ENCODE results near the gene ICAM5. TPM values are rescaled to one million over a fixed set of nuclear protein-coding genes. Genes with fewer than 3 reads are reported as not detected.
A peak's percentile ranks its signal among the peaks of the same experiment; 100 is the strongest.

The ICAM5 gene
- total and polyA plus RNA-seq, 2 experiments from 2014 or later = 21.0 to 53.0 TPM

GRCh38 chr19:10295847-10296591, 6.3 kb downstream of the ICAM5 start:
- H3K4me3 ChIP-seq = no peak overlapping the region
- peak in 1 of 2 donors; percentile 49 for DNase-seq (ENCODE audit: low read depth in 1 of 2, low spot score in 1 of 2)
- H3K27ac ChIP-seq = no peak overlapping the region
- no peaks in the 10 kb centered on the region for H3K36me3 ChIP-seq
- no peaks in the 10 kb centered on the region for H3K9me3 ChIP-seq (ENCODE audit: low read depth)
- H3K4me1 ChIP-seq (ENCODE audit: low read depth) = no peaks in the 10 kb centered on the region
- no peak for TF ChIP-seq CTCF (IDR thresholded peaks at IDR 0.05; ENCODE audit: low read depth, low read length)
- peaks cover 61% of the 10 kb centered on the region for H3K27me3 ChIP-seq

GRCh38 chr19:10299545-10300458, 10.1 kb downstream of the ICAM5 start:
- no peak overlapping the region for H3K27ac ChIP-seq
- H3K9me3 ChIP-seq (ENCODE audit: low read depth) = no peaks in the 10 kb centered on the region
- no peak for TF ChIP-seq CTCF (IDR thresholded peaks at IDR 0.05; ENCODE audit: low read depth, low read length)
- DNase-seq (ENCODE audit: low read depth in 1 of 2, low spot score in 1 of 2) = no peak
- no peaks in the 10 kb centered on the region for H3K36me3 ChIP-seq
- H3K4me3 ChIP-seq = no peak overlapping the region
- no peaks in the 10 kb centered on the region for H3K4me1 ChIP-seq (ENCODE audit: low read depth)
- H3K27me3 ChIP-seq = peaks cover 24% of the 10 kb centered on the region

- no peak overlapping the region for H3K4me3 ChIP-seq
- H3K27me3 ChIP-seq = no peaks in the 10 kb centered on the region
- H3K36me3 ChIP-seq = no peaks in the 10 kb centered on the region
- no peaks in the 10 kb centered on the region for H3K4me1 ChIP-seq (ENCODE audit: low read depth)
- H3K9me3 ChIP-seq (ENCODE audit: low read depth) = no peaks in the 10 kb centered on the region
- peak in 1 of 2 donors; percentile 47 for DNase-seq (ENCODE audit: low read depth in 1 of 2, low spot score in 1 of 2)
- no peak for TF ChIP-seq CTCF (IDR thresholded peaks at IDR 0.05; ENCODE audit: low read depth, low read length)
- H3K27ac ChIP-seq = no peak overlapping the region
Observed at GRCh38 chr19:10305139-10305806, 15.5 kb downstream of the ICAM5 start.

GRCh38 chr19:10306327-10306726, 16.6 kb downstream of the ICAM5 start:
- DNase-seq (ENCODE audit: low read depth in 1 of 2, low spot score in 1 of 2) = no peak

More at GRCh38 chr19:10306327-10306726, 16.6 kb downstream of the ICAM5 start:
- Histone ChIP-seq H3K36me3 (no peaks in the 10 kb centered on the region), H3K4me1 (ENCODE audit: low read depth) (no peaks in the 10 kb centered on the region), H3K27ac (no peak overlapping the region), H3K27me3 (no peaks in the 10 kb centered on the region), H3K9me3 (ENCODE audit: low read depth) (no peaks in the 10 kb centered on the region), H3K4me3 (no peak overlapping the region)
- TF ChIP-seq CTCF (IDR thresholded peaks at IDR 0.05; ENCODE audit: low read depth, low read length) = no peak

All from cardiac muscle cell (in vitro differentiated cells and primary cell).